ENCODE data around the gene TBC1D2B. TPM values are rescaled to one million over a fixed set of nuclear protein-coding genes. Genes with fewer than 3 reads are reported as not detected.

Gene TBC1D2B
- total and polyA plus RNA-seq, 2 of the 4 experiments (the other 2 are of a cell fraction), result 17.7 to 28.3 TPM

GRCh38 chr15:78079298-78080087 is 2.0 kb upstream of the TBC1D2B start:
- H2BK120ac ChIP-seq (ENCODE audit: low read depth, low read length), result no peak overlapping the region
- no peak overlapping the region; the same call in 1 of the 2 replicates for H2BK20ac ChIP-seq (ENCODE audit: low read depth, low read length)
- H2AFZ ChIP-seq (replicated peaks; ENCODE audit: low read length, poor library complexity), result no peak overlapping the region
- dilution Hi-C loops (cut with HindIII; ENCODE audit: low sequenced_read_pairs, unreplicated experiment) (no loop called here), intact Hi-C loops (cut with micrococcal nuclease) (no loop called here), in situ Hi-C loops (cut with MboI; ENCODE audit: low sequenced_read_pairs) (no loop called here)
- H3K56ac ChIP-seq (ENCODE audit: extremely low read depth, insufficient read depth, low read length), result no peak overlapping the region
- no TSS peak for BruUV-seq (replicated peaks)
- H3K9me1 ChIP-seq (ENCODE audit: insufficient read depth, low read length), result peaks cover 22% of the 10 kb centered on the region
- H3K23ac ChIP-seq (ENCODE audit: low read depth, low read length), result no peak overlapping the region
- H3K14ac ChIP-seq (replicated peaks; ENCODE audit: low read depth, low read length), result no peak overlapping the region
- H2BK15ac ChIP-seq (ENCODE audit: low read depth, low read length), result no peak overlapping the region
- no peak overlapping the region; the same call in 1 of the 2 replicates for H2AK5ac ChIP-seq (ENCODE audit: low read depth, low read length)
- peaks cover 18% of the 10 kb centered on the region for H3K4me1 ChIP-seq (ENCODE audit: control insufficient read depth, insufficient read depth, low read length)
- peaks cover 4% of the 10 kb centered on the region; the same call in 1 of the 2 replicates for H4K20me1 ChIP-seq (ENCODE audit: insufficient read depth, low read length)
- POLR2A ChIA-PET (ENCODE audit: unreplicated experiment), result no interaction called here
- CTCF ChIA-PET, result interaction anchor here (0.5 kb wide), 1 partner anchor 34 kb away, joined by 3 read pairs; no protein-coding TSS in a partner anchor
- no peak overlapping the region for H3K4ac ChIP-seq (ENCODE audit: low read depth, low read length)
- H3K36me3 ChIP-seq (ENCODE audit: control insufficient read depth, insufficient read depth, low read length), result peaks cover under 1% of the 10 kb centered on the region
- no peak overlapping the region for H4K8ac ChIP-seq (ENCODE audit: low read depth in 2 of 2, low read length in 2 of 2)
- H3K4me2 ChIP-seq (ENCODE audit: low read depth, low read length), result no peak overlapping the region
- H3K79me1 ChIP-seq (ENCODE audit: low read depth in 1 of 2, low read length in 2 of 2), result peaks cover 9 to 23% of the 10 kb centered on the region in 2 experiments
- WGBS, 2 experiments (ENCODE audit: extremely low coverage in 2 of 2, insufficient read length in 1 of 2), result 84% methylated on average over 4 of the region's 11 CpGs; no CpG with 5 or more reads in 1 of the 2 experiments
- H3K9ac ChIP-seq (ENCODE audit: low read depth, low read length), result no peak overlapping the region
- peak overlapping the region; percentile 17 for H2AK9ac ChIP-seq (replicated peaks; ENCODE audit: low read depth, low read length, poor library complexity)
- no peaks in the 10 kb centered on the region for H3K9me3 ChIP-seq (ENCODE audit: control insufficient read depth, insufficient read depth, low read length)
- no peak overlapping the region for H3K18ac ChIP-seq (ENCODE audit: low read depth, low read length)
- no peaks in the 10 kb centered on the region for H3K27me3 ChIP-seq (ENCODE audit: control insufficient read depth, insufficient read depth, low read length)
- H2BK5ac ChIP-seq (ENCODE audit: low read depth, low read length, poor library complexity, severe bottlenecking), result no peak overlapping the region
- no peak for DNase-seq
- no peak overlapping the region for H3K4me3 ChIP-seq (ENCODE audit: insufficient read depth, low read depth, low read length)
- no peak overlapping the region for H3K27ac ChIP-seq (ENCODE audit: insufficient read depth, low read length)
- no peak overlapping the region for H4K5ac ChIP-seq (ENCODE audit: low read depth, low read length)
- H4K91ac ChIP-seq (ENCODE audit: insufficient read depth, low read depth, low read length), result no peak overlapping the region
- ATAC-seq (ENCODE audit: low read depth), result no peak
- TF ChIP-seq NFE2L2 (IDR thresholded peaks at IDR 0.05; ENCODE audit: low read depth, low read length) (no peak), MAFK (IDR thresholded peaks at IDR 0.05; ENCODE audit: low read depth, low read length) (no peak), RFX5 (IDR thresholded peaks at IDR 0.05; ENCODE audit: low read depth, low read length) (no peak), RCOR1 (IDR thresholded peaks at IDR 0.05; ENCODE audit: insufficient replicate concordance, low read length) (no peak)

Data from IMR-90 (cell line).